Thymus (tissue), 14 donors: ENCODE measurements around the gene CCAR1. TPM values are rescaled to one million over a fixed set of nuclear protein-coding genes. Genes with fewer than 3 reads are reported as not detected.
"Not testable (repeated sequence)": the region's sequence is repeated elsewhere in the genome, so short reads cannot be mapped to it uniquely, and the experiment has no call there.

ENCODE experiments used
- DNase-seq, 9 donors: peaks; one replicate each; pipeline ENCODE4 v3.0.0-alpha.2; 2013; ENCODE audit warnings: low spot score in 9 of 9, low read depth in 6 of 9, missing footprints in 1 of 9
- H3K27ac ChIP-seq, 2 donors: one replicate each; pipeline ENCODE4 v1.5.1; 2013; ENCODE audit warnings: control low read depth in 1 of 2, low read depth in 1 of 2, low read length in 1 of 2, mild to moderate bottlenecking in 1 of 2, moderate library complexity in 1 of 2
- H3K27me3 ChIP-seq, 2 donors: one replicate each; pipeline ENCODE4 v1.5.1; 2013; ENCODE audit warnings: low read length in 1 of 2; ENCODE audit not compliant: control insufficient read depth in 2 of 2, insufficient read depth in 1 of 2
- H3K36me3 ChIP-seq, 2 donors: one replicate each; pipeline ENCODE4 v1.5.1; 2013; ENCODE audit warnings: low read length in 1 of 2, mild to moderate bottlenecking in 1 of 2, moderate library complexity in 1 of 2; ENCODE audit not compliant: control insufficient read depth in 2 of 2, insufficient read depth in 2 of 2
- H3K4me1 ChIP-seq, 2 donors: one replicate each; pipeline ENCODE4 v1.5.1; 2013; ENCODE audit warnings: low read length in 2 of 2; ENCODE audit not compliant: control insufficient read depth in 2 of 2, insufficient read depth in 2 of 2
- H3K4me3 ChIP-seq, 2 donors: one replicate each; pipeline ENCODE4 v1.5.1; 2013; ENCODE audit warnings: low read length in 2 of 2, control low read depth in 1 of 2, mild to moderate bottlenecking in 1 of 2
- H3K9me3 ChIP-seq, 2 donors: one replicate each; pipeline ENCODE4 v1.5.1; 2013; ENCODE audit warnings: low read length in 1 of 2, mild to moderate bottlenecking in 1 of 2; ENCODE audit not compliant: control insufficient read depth in 2 of 2, insufficient read depth in 1 of 2
- WGBS: extraction: QIAGEN DNeasy Blood & Tissue Kit; methylation state at CpG from one replicate; pipeline ENCODE4 v1.1.7; 2013; 5-methylcytosine and 5-hydroxymethylcytosine counted together
- long read RNA-seq, 10 donors: transcript quantifications; one replicate each; lab custom pipeline, GENCODE V29; 2026
- polyA plus RNA-seq: library from polyadenylated mRNA; stranded (reverse); fragments of 200-250 nt; gene quantifications from one replicate; pipeline ENCODE4 v1.2.3, GENCODE V29; 2013
- total RNA-seq: library from RNA; stranded (reverse); fragments of 120-200 nt; gene quantifications from one replicate; pipeline ENCODE4 v1.2.4, GENCODE V29; 2013
- donor health status: healthy.

CCAR1 gene
- 68.7 TPM for total RNA-seq
- polyA plus RNA-seq: 118 TPM
- long read RNA-seq, donor 1: 0 reads
- long read RNA-seq, donor 2: 0 reads
- long read RNA-seq, donor 3, partial matches to known transcripts: 126 of 129 reads
- long read RNA-seq, donor 3, other reads (novel, unspliced or antisense): 0 of 129 reads
- long read RNA-seq, donor 4, transcript CCAR1-210 (3 exons, 701 nt): major isoform, 5 of 46 reads
- long read RNA-seq, donor 4, partial matches to known transcripts: 41 of 46 reads
- long read RNA-seq, donor 4, other reads (novel, unspliced or antisense): 0 of 46 reads
- long read RNA-seq, donor 5, transcript CCAR1-210 (3 exons, 701 nt): major isoform, 7 of 179 reads
- long read RNA-seq, donor 5, partial matches to known transcripts: 172 of 179 reads
- long read RNA-seq, donor 5, other reads (novel, unspliced or antisense): 0 of 179 reads
- long read RNA-seq, donor 6, full-length matches to known transcripts: 2 of 28 reads
- long read RNA-seq, donor 6, partial matches to known transcripts: 26 of 28 reads
- long read RNA-seq, donor 6, other reads (novel, unspliced or antisense): 0 of 28 reads
- long read RNA-seq, donor 7, partial matches to known transcripts: 71 of 75 reads
- long read RNA-seq, donor 7, other reads (novel, unspliced or antisense): 0 of 75 reads
- long read RNA-seq, donor 8, partial matches to known transcripts: 9 of 10 reads
- long read RNA-seq, donor 8, other reads (novel, unspliced or antisense): 0 of 10 reads
- long read RNA-seq, donor 9, partial matches to known transcripts: 38 of 42 reads
- long read RNA-seq, donor 9, other reads (novel, unspliced or antisense): 0 of 42 reads
- long read RNA-seq, donor 10, partial matches to known transcripts: 19 of 21 reads
- long read RNA-seq, donor 10, other reads (novel, unspliced or antisense): 0 of 21 reads

DNA sequence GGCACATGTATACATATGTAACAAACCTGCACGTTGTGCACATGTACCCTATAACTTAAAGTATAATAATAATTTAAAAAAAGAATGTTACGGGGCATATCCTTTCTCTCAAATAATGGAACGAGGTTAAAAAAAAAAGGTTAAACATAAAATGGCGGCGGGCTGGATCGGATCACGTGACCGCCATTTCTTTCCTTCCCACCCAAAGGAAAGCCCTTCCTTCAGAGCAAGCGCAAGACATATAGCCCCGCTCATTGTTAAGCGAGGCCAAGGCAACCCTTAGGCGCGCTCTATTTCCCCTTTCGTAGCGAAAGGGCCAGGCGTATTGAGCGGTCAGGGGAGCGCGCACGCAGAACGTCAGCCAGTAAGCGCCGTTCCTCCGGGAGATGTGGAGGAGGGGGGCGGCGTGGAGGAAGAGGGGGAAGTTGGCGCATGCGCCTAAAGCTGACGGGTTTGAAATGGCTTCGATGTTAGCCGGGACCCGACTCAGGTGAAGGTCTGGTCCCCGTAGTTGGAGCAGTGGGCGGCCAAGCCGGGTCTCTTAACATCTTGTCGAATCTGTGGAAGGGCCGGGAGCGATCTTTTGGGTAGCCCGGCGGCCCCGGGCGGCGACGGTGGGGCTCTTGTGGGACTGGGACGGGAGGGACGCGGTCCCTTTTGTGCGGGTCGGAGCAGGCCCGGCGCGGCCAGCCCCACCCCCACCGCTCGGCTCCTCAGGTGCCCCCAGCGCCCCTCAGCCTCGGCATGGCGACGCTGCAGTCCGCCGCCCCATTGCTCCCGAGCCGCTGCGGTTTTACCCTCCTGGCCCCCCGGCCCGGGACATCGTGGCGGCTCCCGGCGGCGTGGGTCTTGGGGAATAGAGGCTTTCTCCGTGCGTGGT is at the start of gene CCAR1:
CCAR1 (plus strand) TSS at position 447 of the 880 bp plus-strand sequence. CDS start 1,266 bp downstream, outside the sequence.
- Histone ChIP-seq H3K9me3 (no peaks in the 10 kb centered on the region), H3K4me3 (peak within 1 kb of the TSS; percentile 92 to 98), H3K36me3 (peaks cover 20 to 22% of the 10 kb centered on the region in 2 donors), H3K27ac (peak within 1 kb of the TSS; percentile 96 to 97), H3K27me3 (no peaks in the 10 kb centered on the region), H3K4me1 (peaks cover 7 to 10% of the 10 kb centered on the region in 2 donors)
- WGBS: under 1% methylated on average over 72 of the region's 72 CpGs
- peak; percentile 92 to 99 (median 97) for DNase-seq

DNA sequence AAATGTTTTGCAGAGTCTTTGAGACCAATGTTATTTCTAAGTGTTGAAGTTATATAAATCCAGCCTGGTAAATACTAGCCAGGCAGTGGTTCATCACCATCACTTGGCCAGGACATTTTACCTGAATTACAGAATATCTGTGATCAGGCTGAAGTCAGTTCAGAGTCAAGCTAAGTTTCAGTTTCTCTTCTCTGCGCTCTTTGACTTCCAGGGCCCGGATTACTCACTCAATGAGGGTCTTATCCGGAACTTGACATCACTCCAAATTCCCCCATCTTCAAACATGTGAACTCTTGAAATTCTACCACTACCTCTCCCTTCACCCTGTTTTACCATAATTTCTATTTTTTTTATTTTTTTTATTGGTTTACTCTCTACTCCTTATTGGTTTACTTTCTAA is 36.6 kb upstream of the CCAR1 start:
- DNase-seq: no peak
- no peaks in the 10 kb centered on the region for H3K4me1 ChIP-seq
- no peaks in the 10 kb centered on the region for H3K27me3 ChIP-seq
- H3K27ac ChIP-seq: no peak overlapping the region
- H3K9me3 ChIP-seq: no peaks in the 10 kb centered on the region
- WGBS: 94% methylated on average over 3 of the region's 3 CpGs
- peaks cover 22 to 39% of the 10 kb centered on the region in 2 donors for H3K36me3 ChIP-seq
- H3K4me3 ChIP-seq: no peak overlapping the region

- Histone ChIP-seq H3K4me3 (no peak overlapping the region), H3K9me3 (no peaks in the 10 kb centered on the region), H3K36me3 (peaks cover 6 to 8% of the 10 kb centered on the region in 2 donors), H3K27me3 (no peaks in the 10 kb centered on the region), H3K27ac (no peak overlapping the region), H3K4me1 (no peaks in the 10 kb centered on the region)
- DNase-seq: no peak
- 100% methylated on average over 1 of the region's 1 CpG for WGBS
Observed at GRCh38 chr10:68696018-68696417, 25.0 kb upstream of the CCAR1 start.

DNA sequence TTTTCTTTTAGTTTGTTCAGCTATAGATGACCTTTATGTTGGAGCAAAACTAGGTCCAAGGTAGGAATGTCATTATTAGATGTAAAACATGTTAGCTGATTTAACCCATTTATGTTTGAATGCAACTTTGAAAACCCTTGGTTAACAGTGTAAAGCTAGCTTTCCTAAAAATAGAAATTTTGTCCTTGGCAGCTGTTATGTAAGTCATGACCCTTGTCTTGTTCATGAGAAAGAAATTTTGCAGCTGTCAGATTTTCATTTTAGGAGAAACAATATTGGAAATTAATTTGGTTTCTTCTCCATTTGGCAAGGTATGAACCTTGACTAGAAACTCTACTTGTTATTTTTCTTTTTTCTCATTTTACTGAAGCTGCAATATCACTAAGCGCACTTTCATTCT is 23.9 kb upstream of the CCAR1 start:
- no peaks in the 10 kb centered on the region for H3K9me3 ChIP-seq
- WGBS: 98% methylated on average over 1 of the region's 1 CpG
- no peaks in the 10 kb centered on the region for H3K4me1 ChIP-seq
- H3K27ac ChIP-seq: no peak overlapping the region
- no peaks in the 10 kb centered on the region for H3K27me3 ChIP-seq
- no peaks in the 10 kb centered on the region for H3K36me3 ChIP-seq
- no peak for DNase-seq
- H3K4me3 ChIP-seq: no peak overlapping the region

- no peaks in the 10 kb centered on the region for H3K4me1 ChIP-seq
- 92% methylated on average over 1 of the region's 1 CpG for WGBS
- H3K36me3 ChIP-seq: no peaks in the 10 kb centered on the region
- H3K4me3 ChIP-seq: no peak overlapping the region
- no peak for DNase-seq
- no peaks in the 10 kb centered on the region for H3K9me3 ChIP-seq
- no peak overlapping the region for H3K27ac ChIP-seq
- no peaks in the 10 kb centered on the region for H3K27me3 ChIP-seq
Observed at GRCh38 chr10:68700197-68700596, 20.8 kb upstream of the CCAR1 start.

GRCh38 chr10:68705548-68705947 is 15.5 kb upstream of the CCAR1 start:
- Histone ChIP-seq H3K9me3 (no peaks in the 10 kb centered on the region), H3K36me3 (no peaks in the 10 kb centered on the region), H3K27ac (no peak overlapping the region), H3K4me3 (no peak overlapping the region), H3K27me3 (no peaks in the 10 kb centered on the region), H3K4me1 (no peaks in the 10 kb centered on the region)
- DNase-seq: no peak
- WGBS: 97% methylated on average over 1 of the region's 1 CpG

- not testable (repeated sequence) for H3K4me3 ChIP-seq, H3K36me3 ChIP-seq, H3K27me3 ChIP-seq, DNase-seq, H3K9me3 ChIP-seq, H3K4me1 ChIP-seq, H3K27ac ChIP-seq
- 97% methylated on average over 5 of the region's 5 CpGs for WGBS
Observed at GRCh38 chr10:68708987-68709386, 12.1 kb upstream of the CCAR1 start.

DNA sequence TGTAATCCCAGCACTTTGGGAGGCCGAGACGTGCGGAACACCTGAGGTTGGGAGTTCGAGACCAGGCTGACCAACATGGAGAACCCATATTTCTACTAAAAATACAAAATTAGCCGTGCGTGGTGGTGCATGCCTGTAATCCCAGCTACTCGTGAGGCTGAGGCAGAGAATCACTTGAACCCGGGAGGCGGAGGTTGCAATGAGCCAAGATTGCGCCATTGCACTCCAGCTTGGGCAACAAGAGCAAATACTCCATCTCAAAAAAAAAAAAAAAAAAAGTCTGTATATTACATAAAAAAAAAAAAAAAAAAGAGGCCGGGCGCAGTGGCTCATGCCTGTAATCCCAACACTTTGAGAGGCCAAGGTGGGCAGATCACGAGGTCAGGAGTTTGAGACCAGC is 8.0 kb upstream of the CCAR1 start:
- H3K4me3 ChIP-seq, H3K4me1 ChIP-seq, H3K9me3 ChIP-seq, H3K36me3 ChIP-seq, H3K27me3 ChIP-seq, DNase-seq, H3K27ac ChIP-seq: not testable (repeated sequence)
- WGBS: 95% methylated on average over 13 of the region's 13 CpGs
